SU-DHL-6 (cell line): Measurements from ENCODE around the gene DTX3.
"Not testable (repeated sequence)": the region's sequence is repeated elsewhere in the genome, so short reads cannot be mapped to it uniquely, and the experiment has no call there.

Source experiments
- H2AFZ ChIP-seq: fragments of 200-600 bp; sonication (generic); 2 replicates; pipeline ENCODE4 v1.6.1; 2014; ENCODE audit warnings: low read depth, mild to moderate bottlenecking, moderate library complexity, mixed read lengths, antibody characterized with exemption, low read length; ENCODE audit not compliant: severe bottlenecking
- H3F3A ChIP-seq: fragments of 200-600 bp; shearing (Covaris generic); 2 replicates; pipeline ENCODE4 v1.6.0; 2016; ENCODE audit warnings: antibody characterized with exemption, mild to moderate bottlenecking; ENCODE audit not compliant: insufficient read depth
- H3K27ac ChIP-seq: fragments of 200-600 bp; sonication (generic); 2 replicates; pipeline ENCODE4 v1.5.1; 2016; ENCODE audit warnings: low read depth, mild to moderate bottlenecking, low read length, moderate library complexity, mixed read lengths
- H3K27me3 ChIP-seq: fragments of 200-600 bp; sonication (generic), shearing (Covaris generic); 2 replicates; pipeline ENCODE4 v1.6.0; 2014; ENCODE audit warnings: mild to moderate bottlenecking, low read length
- H3K36me3 ChIP-seq: fragments of 200-600 bp; sonication (generic); 2 replicates; pipeline ENCODE4 v1.6.1; 2014; ENCODE audit warnings: mild to moderate bottlenecking, low read length, mixed read lengths
- H3K4me2 ChIP-seq: fragments of 300-600, 200-600 bp; shearing (Covaris generic), sonication (generic); 2 replicates; pipeline ENCODE4 v1.6.0; 2014; ENCODE audit warnings: low read length, low read depth, mild to moderate bottlenecking; ENCODE audit not compliant: poor library complexity, severe bottlenecking
- H3K4me3 ChIP-seq: fragments of 200-600 bp; sonication (generic); 2 replicates; pipeline ENCODE4 v1.5.1; 2014; ENCODE audit warnings: antibody characterized with exemption, low read length, mild to moderate bottlenecking, mixed read lengths; ENCODE audit not compliant: insufficient read depth, poor library complexity, severe bottlenecking
- H3K79me2 ChIP-seq: fragments of 200-600 bp; sonication (generic); 2 replicates; pipeline ENCODE4 v1.6.1; 2014; ENCODE audit warnings: mild to moderate bottlenecking, low read length, moderate library complexity; ENCODE audit not compliant: insufficient read depth
- H3K9ac ChIP-seq: fragments of 200-600 bp; sonication (generic); 2 replicates; pipeline ENCODE4 v1.7.0; 2014; ENCODE audit warnings: mild to moderate bottlenecking, low read length
- H3K9me2 ChIP-seq: fragments of 200-600 bp; sonication (generic); replicated peaks from 2 replicates; pipeline ENCODE4 v1.6.1; 2014; ENCODE audit warnings: low read length; ENCODE audit not compliant: insufficient read depth
- H3K9me3 ChIP-seq: fragments of 200-600 bp; sonication (generic); 2 replicates; pipeline ENCODE4 v1.6.1; 2014; ENCODE audit warnings: low read length, mixed read lengths; ENCODE audit not compliant: insufficient read depth
- H4K20me1 ChIP-seq: fragments of 200-600 bp; sonication (generic); 2 replicates; pipeline ENCODE4 v1.6.1; 2014; ENCODE audit warnings: low read depth, mild to moderate bottlenecking, antibody characterized with exemption, low read length, moderate library complexity, mixed read lengths
- EZH2phosphoT487 ChIP-seq: fragments of 200-600 bp; sonication (generic), shearing (Covaris generic); conservative IDR thresholded peaks from 2 replicates; pipeline ENCODE4 v1.6.1; 2018; ENCODE audit warnings: mild to moderate bottlenecking, antibody characterized with exemption, low read length, moderate library complexity, mixed read lengths
- TF ChIP-seq, protein P1 (sequence below): fragments of 200-600 bp; sonication (generic); IDR thresholded peaks from one replicate; pipeline ENCODE4 v1.5.1; 2017; ENCODE audit warnings: antibody characterized with exemption, mild to moderate bottlenecking, low read length, moderate library complexity; ENCODE audit not compliant: insufficient read depth, poor library complexity, severe bottlenecking

The DTX3 gene

DNA sequence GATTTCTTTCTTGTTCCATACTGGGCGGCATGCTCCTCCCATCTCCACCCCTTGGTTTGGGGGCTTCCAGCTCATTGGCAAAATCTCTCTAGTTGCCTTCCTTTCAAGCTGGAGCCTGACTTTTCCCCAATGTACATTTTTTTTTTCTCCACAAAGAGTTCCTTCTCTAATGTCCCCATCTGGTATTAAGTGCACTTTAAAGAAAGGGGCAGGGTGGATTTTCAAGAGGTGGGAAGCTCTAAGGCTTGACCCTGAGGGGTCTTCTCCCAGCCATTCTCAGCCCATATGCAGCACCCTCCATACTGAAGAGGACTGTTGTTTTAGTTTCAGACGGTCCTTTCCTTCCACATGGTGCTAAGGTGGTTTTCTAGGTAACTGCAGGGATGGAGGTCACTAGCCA lies 19.5 kb upstream of the DTX3 start:
- Histone ChIP-seq H3K9me2 (no peaks in the 10 kb centered on the region), H3K27ac (no peak overlapping the region), H2AFZ (no peak overlapping the region), H3K27me3 (no peaks in the 10 kb centered on the region), H3K79me2 (no peaks in the 10 kb centered on the region), H3K9me3 (no peaks in the 10 kb centered on the region), H3K36me3 (no peaks in the 10 kb centered on the region), H3K9ac (no peak overlapping the region), H3F3A (no peaks in the 10 kb centered on the region), H4K20me1 (no peaks in the 10 kb centered on the region), H3K4me2 (no peak overlapping the region), H3K4me3 (no peak overlapping the region)
- TF ChIP-seq, protein P1, sequence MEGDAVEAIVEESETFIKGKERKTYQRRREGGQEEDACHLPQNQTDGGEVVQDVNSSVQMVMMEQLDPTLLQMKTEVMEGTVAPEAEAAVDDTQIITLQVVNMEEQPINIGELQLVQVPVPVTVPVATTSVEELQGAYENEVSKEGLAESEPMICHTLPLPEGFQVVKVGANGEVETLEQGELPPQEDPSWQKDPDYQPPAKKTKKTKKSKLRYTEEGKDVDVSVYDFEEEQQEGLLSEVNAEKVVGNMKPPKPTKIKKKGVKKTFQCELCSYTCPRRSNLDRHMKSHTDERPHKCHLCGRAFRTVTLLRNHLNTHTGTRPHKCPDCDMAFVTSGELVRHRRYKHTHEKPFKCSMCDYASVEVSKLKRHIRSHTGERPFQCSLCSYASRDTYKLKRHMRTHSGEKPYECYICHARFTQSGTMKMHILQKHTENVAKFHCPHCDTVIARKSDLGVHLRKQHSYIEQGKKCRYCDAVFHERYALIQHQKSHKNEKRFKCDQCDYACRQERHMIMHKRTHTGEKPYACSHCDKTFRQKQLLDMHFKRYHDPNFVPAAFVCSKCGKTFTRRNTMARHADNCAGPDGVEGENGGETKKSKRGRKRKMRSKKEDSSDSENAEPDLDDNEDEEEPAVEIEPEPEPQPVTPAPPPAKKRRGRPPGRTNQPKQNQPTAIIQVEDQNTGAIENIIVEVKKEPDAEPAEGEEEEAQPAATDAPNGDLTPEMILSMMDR: no peak
- TF ChIP-seq EZH2phosphoT487: no peak

DNA sequence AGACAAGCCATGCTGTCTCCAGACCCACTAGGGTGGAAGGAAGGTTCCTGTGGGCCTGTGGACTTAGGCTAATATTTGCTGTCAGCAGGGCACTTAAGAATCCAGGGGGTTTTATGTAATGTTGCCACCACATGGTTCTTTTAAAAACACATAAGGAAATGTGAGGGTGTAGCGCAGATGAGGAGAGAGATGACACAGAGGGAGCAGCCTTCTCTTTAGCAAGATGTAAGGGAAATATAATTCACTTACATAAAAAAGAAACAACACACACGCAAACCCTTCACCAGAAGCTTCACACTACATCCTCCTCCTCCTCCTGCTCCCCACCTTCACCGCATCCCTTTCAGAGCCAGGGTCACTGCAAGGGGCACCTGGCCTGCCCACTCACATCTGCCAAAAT lies 18.5 kb upstream of the DTX3 start:
- Histone ChIP-seq H3K4me3 (no peak overlapping the region), H3K4me2 (no peak overlapping the region), H3K9ac (no peak overlapping the region), H3K36me3 (no peaks in the 10 kb centered on the region), H4K20me1 (no peaks in the 10 kb centered on the region), H3F3A (no peaks in the 10 kb centered on the region), H3K27ac (no peak overlapping the region), H3K9me3 (no peaks in the 10 kb centered on the region), H3K79me2 (no peaks in the 10 kb centered on the region), H2AFZ (no peak overlapping the region), H3K9me2 (no peaks in the 10 kb centered on the region), H3K27me3 (no peaks in the 10 kb centered on the region)
- TF ChIP-seq, protein P1: no peak
- TF ChIP-seq EZH2phosphoT487: no peak

DNA sequence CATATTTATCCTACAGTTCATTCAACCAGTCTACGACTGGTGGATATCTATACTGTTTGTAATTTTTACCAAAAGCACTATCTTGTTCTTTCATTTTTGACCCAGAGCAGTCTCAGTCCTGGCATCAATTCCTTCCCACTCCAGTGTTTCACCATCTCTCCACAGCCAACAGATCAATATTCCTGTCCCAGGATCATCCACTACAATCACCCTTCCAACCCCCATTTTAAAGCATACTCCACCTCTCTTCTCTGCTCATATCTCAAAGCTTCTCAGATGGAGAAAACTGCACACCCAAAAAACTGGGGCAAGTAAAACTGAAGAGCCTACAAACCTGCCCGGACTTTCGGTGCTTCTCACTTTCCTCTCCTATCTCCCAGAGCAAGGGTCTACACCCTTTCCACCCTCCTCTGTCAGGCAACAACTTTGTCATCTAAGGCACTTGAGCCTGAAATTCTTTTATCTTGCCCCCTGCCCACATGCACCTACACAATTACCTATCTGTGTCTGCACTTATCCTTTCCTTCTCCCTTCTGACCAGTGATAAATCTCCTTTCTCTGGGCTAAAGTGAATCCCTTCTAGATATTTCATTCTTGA lies 17.7 kb upstream of the DTX3 start:
- Histone ChIP-seq H3K4me2 (no peak overlapping the region), H3K79me2 (peaks cover 7% of the 10 kb centered on the region), H3K36me3 (no peaks in the 10 kb centered on the region), H3K9me3 (no peaks in the 10 kb centered on the region), H3K27me3 (no peaks in the 10 kb centered on the region), H3K9ac (no peak overlapping the region), H4K20me1 (no peaks in the 10 kb centered on the region), H2AFZ (no peak overlapping the region), H3K27ac (no peak overlapping the region), H3K4me3 (no peak overlapping the region), H3K9me2 (no peaks in the 10 kb centered on the region), H3F3A (no peaks in the 10 kb centered on the region)
- TF ChIP-seq EZH2phosphoT487: no peak
- TF ChIP-seq, protein P1: no peak

DNA sequence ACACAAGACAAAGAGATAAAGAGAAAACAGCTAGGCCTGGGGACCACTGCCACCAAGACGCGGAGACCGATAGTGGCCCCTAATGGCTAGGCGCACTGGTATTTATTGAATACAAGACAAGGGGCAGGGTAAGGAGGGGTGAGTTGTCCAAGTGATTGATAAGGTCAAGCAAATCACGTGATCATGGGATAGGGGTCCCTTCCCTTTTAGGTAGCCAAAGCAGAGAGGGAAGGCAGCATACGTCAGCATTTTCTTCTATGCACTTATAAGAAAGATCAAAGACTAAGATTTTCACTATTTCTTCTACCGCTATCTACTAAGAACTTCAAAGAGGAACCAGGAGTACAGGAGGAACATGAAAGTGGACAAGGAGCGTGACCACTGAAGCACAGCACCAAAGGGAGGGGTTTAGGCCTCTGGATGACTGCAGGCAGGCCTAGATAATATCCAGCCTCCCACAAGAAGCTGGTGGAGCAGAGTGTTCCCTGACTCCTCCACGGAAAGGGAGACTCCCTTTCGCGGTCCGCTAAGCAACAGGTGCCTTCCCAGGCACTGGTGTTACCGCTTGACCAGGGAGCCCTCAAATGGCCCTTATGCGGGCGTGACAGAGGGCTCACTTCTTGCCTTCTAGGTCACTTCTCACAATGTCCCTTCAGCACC lies 15.5 kb upstream of the DTX3 start:
- H3K4me2 ChIP-seq, H3K9me3 ChIP-seq, H3K36me3 ChIP-seq, H2AFZ ChIP-seq, H3K27ac ChIP-seq, H3K9me2 ChIP-seq, H4K20me1 ChIP-seq, H3K27me3 ChIP-seq, H3K4me3 ChIP-seq, H3K9ac ChIP-seq, H3F3A ChIP-seq: not testable (repeated sequence)
- peaks cover 17% of the 10 kb centered on the region for H3K79me2 ChIP-seq
